NCI-H1694 (cell line): Measurements from ENCODE around the gene SH3RF1.

Experiments used
- DNase-seq: peaks from one replicate; lab custom pipeline; 2025; lab: John Stamatoyannopoulos, UW

The SH3RF1 gene

DNA sequence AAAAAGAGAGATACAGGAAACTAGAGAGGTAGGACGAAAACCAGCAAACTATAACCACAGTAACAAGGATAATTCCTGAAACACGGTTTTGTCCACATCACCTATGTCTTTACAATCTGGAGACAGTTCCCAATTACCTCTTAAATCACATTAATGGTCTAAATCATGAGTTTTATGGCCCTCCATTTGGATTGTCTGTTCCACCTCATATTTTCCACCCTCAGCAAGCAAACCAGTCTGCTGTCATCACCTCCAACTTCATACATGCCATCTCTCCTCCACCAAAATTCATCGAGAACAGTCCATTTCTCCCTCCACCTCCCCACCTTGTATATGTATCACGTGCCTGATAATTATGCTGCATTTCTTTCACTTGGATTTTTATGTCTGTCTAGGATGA, 107.3 kb downstream of the SH3RF1 start:
- no peak for DNase-seq

DNA sequence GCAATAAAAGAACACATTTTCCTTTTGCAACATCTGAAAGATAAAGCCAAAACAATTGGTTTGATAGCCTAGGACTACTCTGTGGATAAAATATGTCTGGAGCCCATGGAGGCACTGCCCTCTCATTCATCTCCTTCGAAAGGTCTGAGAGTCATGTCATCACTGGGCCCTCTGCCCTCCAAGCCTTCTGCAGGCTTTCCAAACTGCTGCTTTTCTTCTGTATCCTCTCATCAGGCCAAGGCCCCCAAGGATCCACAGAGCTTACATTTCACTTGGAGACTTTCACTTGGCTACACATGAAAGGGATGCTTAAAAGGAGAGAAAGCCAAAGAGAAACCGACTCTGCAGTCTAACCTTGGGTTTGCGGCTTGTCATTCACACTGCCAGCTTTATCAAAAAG, 109.9 kb downstream of the SH3RF1 start:
- no peak for DNase-seq

DNA sequence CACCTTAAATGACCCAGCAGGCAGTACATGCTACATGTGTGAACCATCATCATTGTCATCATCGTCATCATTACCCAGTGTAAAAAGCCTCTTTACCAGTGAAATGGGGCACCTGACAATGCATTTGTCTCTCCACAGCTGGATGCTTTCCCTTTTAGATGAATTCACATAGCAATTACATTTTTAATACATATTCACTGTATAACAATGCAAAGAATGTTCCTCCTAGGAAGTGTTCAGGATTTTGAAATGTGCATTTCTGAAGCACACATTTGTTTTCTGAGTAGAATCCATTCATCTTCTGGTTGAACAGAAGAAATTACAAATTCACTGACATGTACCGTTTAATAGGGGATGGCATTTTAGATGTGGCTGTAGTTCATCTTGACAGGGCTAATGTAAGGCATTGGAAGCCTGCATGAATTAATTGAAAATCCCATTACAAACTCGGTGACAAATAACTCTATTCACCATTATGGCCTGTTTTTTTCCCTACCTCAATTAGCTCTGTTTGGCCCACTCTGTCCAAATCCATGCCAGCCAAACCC, 111.1 kb downstream of the SH3RF1 start:
- DNase-seq = no peak

DNA sequence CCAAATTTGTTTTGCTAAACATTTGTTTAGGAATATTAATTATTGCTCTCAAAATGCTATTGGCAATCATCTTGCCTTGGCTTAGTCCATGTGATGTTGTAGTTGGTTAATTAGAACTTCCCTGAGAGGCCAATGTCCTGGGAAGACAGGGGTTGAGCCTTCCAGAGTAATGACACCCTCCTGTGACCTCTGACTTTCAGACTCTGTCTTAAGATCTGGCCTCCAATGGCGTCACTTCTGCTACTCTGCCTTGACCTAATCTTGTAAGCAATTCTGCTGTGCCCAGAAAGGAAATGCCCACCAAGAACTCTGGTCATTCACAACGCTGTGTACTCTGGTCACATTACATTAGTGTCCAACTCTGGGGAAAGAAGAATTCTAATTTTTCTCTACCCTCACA, 111.9 kb downstream of the SH3RF1 start:
- DNase-seq = no peak

DNA sequence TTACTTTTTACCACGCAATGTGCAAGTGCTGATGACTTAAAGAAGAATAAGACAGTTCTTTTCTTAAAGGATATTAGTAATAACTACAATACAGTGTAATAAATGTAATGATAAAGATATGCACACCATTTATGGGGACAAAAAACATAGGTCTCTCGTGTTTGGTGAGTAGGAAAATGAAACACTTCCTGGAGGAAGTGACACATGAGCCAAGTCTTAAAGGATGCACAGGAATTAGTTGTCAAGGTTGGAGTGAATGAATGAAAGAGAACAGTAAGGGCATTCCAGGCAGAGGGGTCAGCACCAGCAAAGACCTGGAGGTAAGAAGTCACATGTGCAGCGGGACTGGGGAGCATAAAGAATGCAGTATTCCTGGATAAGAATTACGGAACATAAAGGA, 112.7 kb downstream of the SH3RF1 start:
- DNase-seq = no peak

DNA sequence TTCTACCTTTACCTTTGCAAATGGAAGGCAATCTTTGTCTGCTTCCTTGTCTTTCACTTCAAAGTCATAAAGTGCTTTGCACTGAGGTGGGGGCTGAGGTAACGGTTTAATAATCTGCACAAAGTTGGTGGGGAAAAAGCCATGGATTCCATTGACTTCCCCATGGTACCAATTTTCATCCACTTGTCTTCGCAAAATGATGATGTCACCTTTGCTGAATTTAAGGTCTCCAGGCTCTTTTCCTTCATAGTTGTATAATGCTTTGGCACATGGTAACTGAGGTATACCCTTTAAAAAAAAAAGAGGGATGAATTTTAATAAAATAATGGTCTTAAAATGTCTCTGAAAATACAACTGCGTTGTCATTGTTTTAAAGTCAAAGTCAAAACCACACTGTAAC, 114.4 kb downstream of the SH3RF1 start:
- DNase-seq = no peak

DNA sequence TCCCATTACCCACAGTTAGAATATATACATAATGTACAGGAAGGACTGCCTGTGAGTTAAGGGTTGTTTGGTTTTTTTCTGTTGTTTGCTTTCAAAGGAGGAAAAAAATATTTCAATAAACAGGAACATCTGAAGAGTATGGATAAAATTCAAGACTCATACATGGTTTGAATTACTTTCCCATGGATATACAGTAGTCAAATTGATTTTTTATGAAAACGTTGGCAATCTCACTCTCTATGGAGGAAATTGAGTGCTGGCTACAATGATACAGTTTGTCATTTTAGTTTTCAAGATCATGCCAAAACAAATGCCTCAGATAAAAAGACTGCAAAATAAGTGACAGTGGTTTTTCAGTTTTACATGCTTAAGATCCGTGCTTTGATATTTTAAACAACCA, 116.6 kb downstream of the SH3RF1 start:
- DNase-seq = no peak

DNA sequence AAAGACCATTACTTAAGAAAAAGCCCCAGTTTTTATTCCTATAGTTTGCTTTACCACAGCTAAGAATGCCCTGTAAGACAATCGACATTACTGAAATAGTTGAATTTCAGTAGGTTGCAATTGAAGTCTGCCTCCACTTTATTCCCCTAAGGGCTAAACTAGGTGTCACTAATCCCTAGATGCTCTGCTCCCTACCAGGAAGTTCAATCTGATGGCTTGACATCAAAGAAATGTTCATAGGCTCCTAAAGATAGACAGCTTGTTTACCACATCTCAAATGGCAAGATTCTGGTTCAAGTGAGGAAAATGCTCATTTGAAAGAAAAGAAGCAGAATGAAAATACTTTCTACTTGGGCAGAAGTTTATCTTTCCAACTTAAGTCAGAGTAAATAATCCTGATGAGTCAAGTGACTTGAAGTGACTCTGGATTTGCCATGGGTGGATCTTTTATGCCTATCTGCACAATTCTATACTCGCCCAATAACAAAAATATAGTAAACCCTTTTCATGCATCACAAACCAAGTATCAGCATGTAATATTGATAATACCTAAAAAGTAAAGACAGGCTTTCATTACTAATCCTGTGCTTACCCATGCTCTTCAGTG, 117.2 kb downstream of the SH3RF1 start:
- DNase-seq = no peak

DNA sequence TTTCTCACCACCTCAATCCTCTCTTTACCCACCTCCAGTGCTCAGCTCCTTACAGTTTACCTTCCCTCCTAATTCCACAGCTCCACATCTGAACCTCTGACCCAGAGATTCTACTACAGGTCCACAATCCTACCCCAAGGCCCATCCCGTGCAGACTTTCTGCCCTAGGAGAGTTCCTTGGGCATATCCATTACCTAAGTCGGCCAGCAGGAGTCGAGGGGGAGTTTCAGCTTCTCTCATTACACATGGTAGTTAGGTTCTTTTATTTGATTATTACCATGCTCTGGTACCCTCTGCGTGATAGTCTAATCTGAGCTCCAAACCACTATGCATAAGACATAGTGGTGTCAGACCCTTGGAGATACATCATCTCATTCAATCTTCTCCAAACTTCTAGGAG, 117.9 kb downstream of the SH3RF1 start:
- DNase-seq = no peak

DNA sequence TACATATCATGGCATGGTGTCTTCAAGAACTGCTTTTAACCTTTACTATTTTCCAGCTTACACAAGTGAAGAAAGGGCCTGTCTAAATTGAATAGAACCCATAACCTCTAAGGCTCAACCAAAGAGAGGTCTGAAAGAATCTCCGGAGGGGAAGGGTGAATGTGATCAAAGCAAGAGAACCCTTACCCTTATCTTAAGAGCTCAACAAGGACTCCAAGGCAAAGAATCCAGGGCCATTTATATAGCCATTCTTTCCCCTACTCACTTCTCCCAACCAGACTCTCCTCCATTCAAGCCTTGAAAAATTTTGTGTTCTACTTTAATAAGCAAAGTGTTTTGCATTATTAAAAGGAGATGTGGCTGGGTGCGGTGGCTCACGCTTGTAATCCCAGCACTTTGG, 118.7 kb downstream of the SH3RF1 start:
- no peak for DNase-seq

DNA sequence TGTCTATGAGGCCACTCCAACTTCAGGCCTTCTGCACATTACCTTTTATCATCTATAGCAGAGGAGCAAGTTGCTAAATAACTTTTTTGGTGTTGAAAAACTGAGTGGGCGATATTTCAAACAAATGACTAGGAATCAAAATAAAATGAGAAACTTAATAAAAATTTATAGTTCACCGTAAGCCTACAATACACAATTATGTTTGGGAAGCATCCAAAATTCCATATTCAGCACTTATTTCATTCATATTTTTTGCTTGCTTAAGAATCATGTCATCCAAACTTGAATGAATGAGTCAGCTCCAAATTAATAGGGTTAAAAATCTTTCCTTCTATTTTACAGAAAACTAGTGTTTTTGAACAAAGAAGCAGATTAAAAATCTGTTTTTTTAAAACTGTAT, 119.1 kb downstream of the SH3RF1 start:
- no peak for DNase-seq

DNA sequence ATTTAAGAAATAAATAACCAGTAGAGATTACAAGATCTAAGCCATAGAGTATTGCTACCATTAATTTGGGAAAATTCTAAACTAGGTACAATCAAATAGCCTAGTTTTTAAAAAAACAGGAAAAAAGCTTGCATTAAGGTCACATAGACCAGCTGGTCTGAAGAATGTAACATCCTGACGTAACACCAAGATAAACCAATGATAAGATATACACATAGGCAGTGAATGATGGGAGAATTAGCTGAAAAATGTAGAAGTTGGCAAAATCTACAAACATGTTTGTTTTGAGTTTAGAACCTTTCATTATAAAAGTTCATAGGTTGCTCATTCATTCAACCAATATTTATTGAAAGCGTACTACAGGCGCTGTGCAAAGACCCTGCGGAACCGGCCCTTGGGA, 120.0 kb downstream of the SH3RF1 start:
- DNase-seq = no peak

DNA sequence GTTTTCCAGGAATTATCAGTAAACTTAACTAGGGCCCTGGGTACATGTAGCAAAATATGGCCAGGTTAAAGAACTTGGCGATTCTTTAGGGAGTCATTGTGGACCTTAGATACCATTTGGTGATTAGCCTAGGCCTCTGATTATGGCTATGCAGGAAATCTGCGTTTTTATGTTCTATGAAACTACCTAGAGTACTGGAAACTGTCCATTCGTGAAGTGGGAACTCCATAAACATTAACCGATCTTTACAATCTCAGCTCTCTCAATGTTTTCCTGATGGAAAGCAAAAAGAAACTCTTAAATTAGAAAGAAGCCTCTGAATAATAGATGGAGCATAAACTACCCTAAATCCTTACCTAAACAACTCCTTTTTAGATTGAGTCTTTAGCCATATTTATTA, 121.9 kb downstream of the SH3RF1 start:
- DNase-seq = no peak

DNA sequence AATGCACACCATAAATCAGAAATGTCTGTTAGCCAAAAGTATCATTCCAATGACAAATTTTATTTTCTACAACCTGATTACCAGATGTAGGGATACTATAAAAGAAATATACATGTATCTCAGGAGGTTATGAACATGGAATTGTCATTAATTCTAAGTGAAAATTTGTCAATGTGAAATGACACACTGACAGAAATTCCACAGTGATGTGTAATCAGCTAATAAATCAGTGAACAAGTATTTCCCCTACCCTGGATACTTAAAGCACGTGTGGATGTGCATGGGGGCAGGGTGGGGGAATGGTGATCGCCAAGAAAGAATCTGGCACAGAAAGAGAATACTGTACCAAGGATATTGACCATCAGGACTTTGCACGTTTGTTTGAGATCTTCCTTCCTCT, 123.6 kb downstream of the SH3RF1 start:
- no peak for DNase-seq

DNA sequence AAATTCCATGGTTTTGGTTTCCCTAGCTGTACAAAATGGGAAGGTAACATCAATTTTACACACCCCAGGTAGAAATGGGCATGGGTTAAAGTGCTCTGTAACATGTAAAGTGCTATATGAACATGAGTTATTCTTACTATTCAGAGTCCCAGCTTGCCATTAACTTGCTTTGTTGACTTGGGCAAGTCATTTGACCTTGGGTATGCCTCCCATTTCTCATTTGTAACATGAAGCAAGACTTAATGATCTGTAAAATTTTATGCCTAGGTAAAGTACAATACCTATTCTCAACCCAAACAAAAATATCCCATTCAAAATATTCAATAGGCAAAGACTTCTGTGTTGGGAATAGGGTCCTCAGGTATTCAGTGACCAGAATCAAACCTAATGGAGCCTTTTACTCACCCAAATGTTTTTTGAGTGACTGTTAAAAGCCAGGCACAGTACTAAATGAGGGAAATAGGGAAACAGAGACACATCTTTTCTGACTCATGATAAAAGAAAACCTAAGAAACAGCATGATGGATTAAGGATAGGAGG, 126.6 kb downstream of the SH3RF1 start:
- DNase-seq = no peak

DNA sequence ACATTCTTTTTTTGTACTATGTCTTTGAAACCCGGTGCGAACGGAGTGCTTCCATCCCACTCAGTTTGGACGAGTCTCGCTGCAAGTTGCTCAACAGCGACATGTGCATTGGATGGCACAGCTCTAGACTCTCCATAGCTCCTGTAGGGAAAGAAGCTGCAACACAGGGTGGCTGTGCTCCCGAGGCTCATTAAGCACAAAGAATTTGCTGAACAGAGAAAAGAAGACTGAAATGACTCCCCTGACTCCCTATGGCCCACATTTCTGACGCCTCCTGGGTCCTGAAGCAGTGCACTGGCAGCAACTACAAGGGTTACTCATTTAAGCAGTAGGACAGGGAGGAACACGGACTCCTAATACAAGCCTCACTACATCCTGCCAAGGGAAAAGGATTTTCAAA, 127.4 kb downstream of the SH3RF1 start:
- DNase-seq = no peak

DNA sequence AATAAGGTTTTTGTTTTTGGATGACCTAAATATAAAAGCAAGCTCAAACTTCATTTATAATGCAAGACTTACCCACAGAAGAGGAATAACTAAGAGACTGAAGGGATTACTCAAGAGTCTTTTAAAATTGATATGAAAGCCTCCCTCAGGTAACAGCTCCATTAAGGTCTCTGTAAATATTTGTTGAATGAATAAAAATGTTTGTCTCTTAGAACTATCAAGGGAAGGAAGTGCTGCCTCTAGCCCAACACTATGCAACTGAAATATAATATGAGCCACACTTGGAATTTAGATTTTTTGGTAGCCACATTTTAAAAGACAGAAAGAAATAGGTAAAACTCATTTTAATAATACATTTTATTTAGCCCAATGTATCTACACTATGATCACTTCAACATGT, 127.8 kb downstream of the SH3RF1 start:
- DNase-seq = no peak

DNA sequence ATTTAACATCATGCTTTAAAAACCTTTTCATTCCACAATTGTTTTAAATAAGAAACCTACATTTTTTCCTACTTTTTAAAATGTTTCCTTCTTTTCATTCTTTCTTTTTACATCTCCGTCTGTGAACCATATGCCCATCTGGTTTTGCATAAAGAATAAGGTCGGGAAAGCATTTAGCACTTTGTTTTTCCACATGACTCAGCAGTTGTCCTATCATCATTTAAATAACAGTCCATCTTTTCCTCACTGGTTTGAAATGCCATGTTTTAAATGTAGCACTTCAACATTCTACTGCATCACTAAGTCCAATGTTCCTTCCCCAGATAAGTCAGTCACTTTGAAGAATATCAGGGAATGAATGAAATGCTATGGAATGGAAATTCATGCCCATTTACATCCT, 128.4 kb downstream of the SH3RF1 start:
- no peak for DNase-seq

DNA sequence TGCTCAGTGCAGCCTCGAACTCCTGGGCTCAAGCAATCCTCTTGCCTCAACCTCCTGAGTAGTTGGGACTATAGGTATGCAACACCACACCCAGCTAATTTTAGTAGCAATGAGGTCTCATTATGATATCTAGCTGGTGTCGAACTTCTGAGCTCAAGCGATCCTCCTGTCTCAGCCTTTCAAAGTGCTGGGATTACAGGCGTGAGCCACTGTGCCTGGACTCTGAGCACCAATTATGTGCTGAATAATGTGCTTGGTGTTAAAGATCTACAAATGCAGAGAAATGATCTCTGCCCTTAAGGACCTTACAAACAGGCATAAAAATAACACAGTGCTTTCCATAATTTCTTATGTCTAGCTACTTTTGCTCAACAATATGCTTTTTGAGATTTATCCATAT, 131.7 kb downstream of the SH3RF1 start:
- no peak for DNase-seq

DNA sequence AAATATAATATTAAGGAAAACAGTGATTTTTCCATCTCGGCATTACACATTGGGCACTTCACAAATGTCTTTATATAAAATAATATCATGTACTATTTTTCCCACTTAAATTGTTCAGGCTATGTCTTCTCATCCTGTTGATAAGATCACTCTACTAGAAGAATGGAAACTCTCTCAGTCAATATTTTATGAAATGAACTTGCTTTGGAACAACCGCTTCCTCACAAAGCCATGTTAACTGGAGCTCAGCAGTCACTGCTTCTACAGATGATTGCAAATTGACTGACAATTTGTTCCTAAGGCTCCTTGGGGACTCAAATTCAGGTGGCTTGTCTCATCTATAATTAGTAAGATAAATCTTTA, 133.2 kb downstream of the SH3RF1 start:
- no peak for DNase-seq

DNA sequence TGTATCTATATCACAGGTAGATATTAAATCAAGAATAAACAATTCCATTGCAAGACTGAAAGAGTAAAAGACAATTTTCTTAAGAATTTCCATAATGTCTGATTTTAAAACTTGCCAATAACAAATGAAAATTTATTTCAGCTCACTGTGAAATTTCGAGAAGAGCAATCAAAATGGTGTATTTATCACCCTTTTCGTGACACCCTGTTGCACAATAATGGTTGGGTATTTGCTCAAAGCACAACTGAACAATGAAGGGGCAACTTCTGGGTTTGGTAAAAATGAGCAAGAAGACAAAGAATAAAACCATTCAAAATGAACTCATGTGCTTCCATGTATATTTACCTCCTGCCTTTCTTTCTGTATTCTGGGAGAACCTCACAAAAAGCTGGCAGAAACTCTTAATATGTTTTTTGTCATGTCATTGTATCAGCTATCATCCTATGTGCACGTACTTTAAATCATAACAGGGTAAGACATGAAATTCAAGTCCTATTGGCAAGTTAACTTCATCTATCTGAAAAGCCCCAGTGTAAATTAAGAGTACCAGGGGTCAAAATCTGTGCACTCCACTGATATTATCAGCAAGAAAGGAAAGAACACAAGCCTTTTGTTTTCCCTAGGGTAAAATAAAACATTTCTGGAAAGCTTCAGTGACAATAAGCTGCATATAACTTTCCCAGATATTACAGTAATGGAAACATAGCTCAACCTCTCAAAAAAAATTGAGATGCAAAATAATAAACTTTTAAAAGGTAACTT, 133.8 kb downstream of the SH3RF1 start:
- DNase-seq = no peak

DNA sequence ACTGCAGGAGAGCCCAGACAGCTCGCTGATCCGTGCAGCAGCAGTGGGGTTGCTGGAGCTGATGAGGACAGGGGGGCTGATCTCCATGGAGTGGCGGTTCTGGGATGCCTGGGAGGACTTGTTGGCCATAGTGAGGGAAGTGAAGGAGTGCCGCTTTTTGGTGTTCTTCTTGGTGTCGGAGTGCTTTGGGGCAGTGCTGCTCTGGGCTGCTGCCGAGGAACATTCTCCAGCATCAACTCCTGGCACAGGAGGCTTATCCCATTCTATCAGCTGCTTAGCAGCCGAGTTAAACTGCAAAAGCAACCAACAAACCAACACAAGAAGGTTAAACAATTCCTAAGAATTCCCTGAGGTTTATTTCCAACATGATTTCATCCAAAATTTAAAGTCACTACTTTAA, 134.4 kb downstream of the SH3RF1 start:
- DNase-seq = no peak

DNA sequence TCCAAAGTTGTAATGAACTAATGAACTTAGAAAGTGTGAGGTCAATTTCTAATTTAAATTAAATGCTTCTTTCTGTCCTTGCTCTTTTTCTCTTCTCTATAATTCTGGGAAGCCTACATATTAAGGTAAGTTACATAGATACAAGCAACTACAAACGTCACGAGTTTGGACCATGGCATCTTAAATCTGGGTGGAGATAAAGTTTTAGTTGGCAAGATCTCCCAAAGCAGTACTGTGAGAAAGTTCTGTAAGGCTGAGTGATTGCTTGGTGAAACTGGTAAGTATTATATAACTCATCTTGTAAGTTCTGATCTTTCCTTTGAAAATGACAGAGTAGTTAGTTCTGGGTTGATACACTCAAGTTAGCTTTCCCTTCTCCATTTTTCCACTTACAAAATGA, 135.0 kb downstream of the SH3RF1 start:
- DNase-seq = no peak

DNA sequence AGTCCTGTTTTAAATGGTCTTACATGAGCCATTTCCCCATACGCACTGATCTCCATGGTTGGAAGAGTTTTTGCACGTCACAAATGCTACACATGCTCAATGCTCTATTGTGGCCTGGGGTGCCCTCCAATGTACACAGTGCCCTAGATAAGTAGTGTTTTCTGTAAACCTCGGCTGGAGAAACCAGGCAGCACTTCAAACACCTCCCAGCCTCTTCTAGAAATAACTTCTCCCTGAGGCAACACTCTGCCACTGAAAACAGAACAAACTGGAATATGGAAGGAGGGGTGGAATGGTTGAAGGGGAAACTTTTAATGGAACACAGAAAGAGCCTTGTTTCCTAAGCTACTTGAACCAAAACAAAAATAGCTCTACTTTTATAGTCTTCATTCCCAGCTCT, 136.8 kb downstream of the SH3RF1 start:
- no peak for DNase-seq
